Activated gamma-delta T cell (primary cell): ENCODE data around the gene STK32C.
"Not testable (repeated sequence)": the region's sequence is repeated elsewhere in the genome, so short reads cannot be mapped to it uniquely, and the experiment has no call there.

Experiments used
- DNase-seq: peaks from one replicate; lab custom pipeline; 2025; lab: John Stamatoyannopoulos, UW

Gene STK32C

GRCh38 chr10:132319853-132320653 lies 12.3 kb upstream of the STK32C start:
- DNase-seq, result no peak

- DNase-seq, result not testable (repeated sequence)
Measured at GRCh38 chr10:132317477-132317876, 9.7 kb upstream of the STK32C start.

- no peak for DNase-seq
Measured at GRCh38 chr10:132316133-132316532, 8.4 kb upstream of the STK32C start.

GRCh38 chr10:132314881-132315280 lies 7.1 kb upstream of the STK32C start:
- not testable (repeated sequence) for DNase-seq

- DNase-seq, result no peak
Measured at GRCh38 chr10:132314336-132314735, 6.6 kb upstream of the STK32C start.

GRCh38 chr10:132313865-132314264 lies 6.1 kb upstream of the STK32C start:
- DNase-seq, result no peak

- DNase-seq, result no peak
Measured at GRCh38 chr10:132313305-132313704, 5.6 kb upstream of the STK32C start.

- no peak for DNase-seq
Measured at GRCh38 chr10:132311338-132311939, 3.7 kb upstream of the STK32C start.

- DNase-seq, result no peak
Measured at GRCh38 chr10:132310701-132311337, 3.1 kb upstream of the STK32C start.

GRCh38 chr10:132309879-132310591 lies 2.3 kb upstream of the STK32C start:
- DNase-seq, result no peak

- no peak for DNase-seq
Measured at GRCh38 chr10:132309471-132309865, 1.7 kb upstream of the STK32C start.

GRCh38 chr10:132308587-132309470 lies 1.1 kb upstream of the STK32C start:
- no peak for DNase-seq

GRCh38 chr10:132306864-132307751 lies 642 bp downstream of the STK32C start:
- peak; percentile 25 for DNase-seq

GRCh38 chr10:132306343-132306685 lies 1.4 kb downstream of the STK32C start:
- DNase-seq, result no peak

- DNase-seq, result no peak
Measured at GRCh38 chr10:132305654-132306342, 2.0 kb downstream of the STK32C start.

- DNase-seq, result no peak
Measured at GRCh38 chr10:132304756-132305509, 2.8 kb downstream of the STK32C start.

- no peak for DNase-seq
Measured at GRCh38 chr10:132303361-132304115, 4.2 kb downstream of the STK32C start.
